ENCODE results near the gene DLG2.
"Not testable (repeated sequence)": the region's sequence is repeated elsewhere in the genome, so short reads cannot be mapped to it uniquely, and the experiment has no call there.

Gene DLG2

GRCh38 chr11:84847842-84848241 is 779.3 kb downstream of the DLG2 start:
- DNase-seq (ENCODE audit: low read depth in 3 of 3), result no peak

- not testable (repeated sequence) for DNase-seq (ENCODE audit: low read depth in 3 of 3)
These were observed 786.9 kb downstream of the DLG2 start for GRCh38 chr11:84840201-84840600.

- DNase-seq (ENCODE audit: low read depth in 3 of 3), result no peak
These were observed 789.6 kb downstream of the DLG2 start for GRCh38 chr11:84837402-84838069.

GRCh38 chr11:84836371-84836770 is 790.8 kb downstream of the DLG2 start:
- no peak for DNase-seq (ENCODE audit: low read depth in 3 of 3)

- DNase-seq (ENCODE audit: low read depth in 3 of 3), result no peak
These were observed 793.6 kb downstream of the DLG2 start for GRCh38 chr11:84833488-84834088.

GRCh38 chr11:84830372-84830771 is 796.8 kb downstream of the DLG2 start:
- no peak for DNase-seq (ENCODE audit: low read depth in 3 of 3)

GRCh38 chr11:84829162-84829561 is 798.0 kb downstream of the DLG2 start:
- no peak for DNase-seq (ENCODE audit: low read depth in 3 of 3)

GRCh38 chr11:84828616-84829015 is 798.5 kb downstream of the DLG2 start:
- DNase-seq (ENCODE audit: low read depth in 3 of 3), result no peak

- DNase-seq (ENCODE audit: low read depth in 3 of 3), result no peak
These were observed 802.0 kb downstream of the DLG2 start for GRCh38 chr11:84825106-84825660.

GRCh38 chr11:84824624-84825023 is 802.5 kb downstream of the DLG2 start:
- DNase-seq (ENCODE audit: low read depth in 3 of 3), result no peak

- no peak for DNase-seq (ENCODE audit: low read depth in 3 of 3)
These were observed 807.6 kb downstream of the DLG2 start for GRCh38 chr11:84819537-84819936.

- no peak for DNase-seq (ENCODE audit: low read depth in 3 of 3)
These were observed 808.0 kb downstream of the DLG2 start for GRCh38 chr11:84819128-84819527.

GRCh38 chr11:84817998-84818397 is 809.1 kb downstream of the DLG2 start:
- DNase-seq (ENCODE audit: low read depth in 3 of 3), result no peak

- DNase-seq (ENCODE audit: low read depth in 3 of 3), result no peak
These were observed 814.6 kb downstream of the DLG2 start for GRCh38 chr11:84812471-84812969.

GRCh38 chr11:84806354-84806753 is 820.8 kb downstream of the DLG2 start:
- no peak for DNase-seq (ENCODE audit: low read depth in 3 of 3)

- no peak for DNase-seq (ENCODE audit: low read depth in 3 of 3)
These were observed 823.1 kb downstream of the DLG2 start for GRCh38 chr11:84804041-84804440.

GRCh38 chr11:84800755-84801346 is 826.3 kb downstream of the DLG2 start:
- DNase-seq (ENCODE audit: low read depth in 3 of 3), result no peak

- DNase-seq (ENCODE audit: low read depth in 3 of 3), result no peak
These were observed 828.0 kb downstream of the DLG2 start for GRCh38 chr11:84799112-84799511.

GRCh38 chr11:84795698-84796097 is 831.4 kb downstream of the DLG2 start:
- no peak for DNase-seq (ENCODE audit: low read depth in 3 of 3)

- no peak for DNase-seq (ENCODE audit: low read depth in 3 of 3)
These were observed 832.3 kb downstream of the DLG2 start for GRCh38 chr11:84794663-84795443.

- no peak for DNase-seq (ENCODE audit: low read depth in 3 of 3)
These were observed 833.8 kb downstream of the DLG2 start for GRCh38 chr11:84793318-84793717.

- DNase-seq (ENCODE audit: low read depth in 3 of 3), result no peak
These were observed 836.2 kb downstream of the DLG2 start for GRCh38 chr11:84790849-84791427.
